Fibroblast of villous mesenchyme (primary cell): ENCODE measurements around the gene MAPRE2. TPM values are rescaled to one million over a fixed set of nuclear protein-coding genes. Genes with fewer than 3 reads are reported as not detected.
"Not testable (repeated sequence)": the region's sequence is repeated elsewhere in the genome, so short reads cannot be mapped to it uniquely, and the experiment has no call there.

Experiments
- DNase-seq: peaks from one replicate; pipeline ENCODE4 v3.0.0-alpha.2; 2010; ENCODE audit warnings: low read depth
- H3K4me3 ChIP-seq: 2 replicates; pipeline ENCODE4 v1.5.1; 2011; ENCODE audit warnings: low read depth, mild to moderate bottlenecking, low read length
- total RNA-seq: library from RNA; depleted of rRNA; stranded (reverse); fragments of >200 nt; gene quantifications from 2 replicates; pipeline ENCODE4 v1.2.3, GENCODE V29; 2012
- TF ChIP-seq, protein P1 (sequence below): IDR thresholded peaks from 2 replicates; pipeline ENCODE4 v1.5.1; 2012; ENCODE audit warnings: low read depth, mild to moderate bottlenecking, low read length; ENCODE audit not compliant: insufficient read depth

Gene MAPRE2
- total RNA-seq, 1 donor: 18.6 TPM

- DNase-seq: no peak
- TF ChIP-seq, protein P1, sequence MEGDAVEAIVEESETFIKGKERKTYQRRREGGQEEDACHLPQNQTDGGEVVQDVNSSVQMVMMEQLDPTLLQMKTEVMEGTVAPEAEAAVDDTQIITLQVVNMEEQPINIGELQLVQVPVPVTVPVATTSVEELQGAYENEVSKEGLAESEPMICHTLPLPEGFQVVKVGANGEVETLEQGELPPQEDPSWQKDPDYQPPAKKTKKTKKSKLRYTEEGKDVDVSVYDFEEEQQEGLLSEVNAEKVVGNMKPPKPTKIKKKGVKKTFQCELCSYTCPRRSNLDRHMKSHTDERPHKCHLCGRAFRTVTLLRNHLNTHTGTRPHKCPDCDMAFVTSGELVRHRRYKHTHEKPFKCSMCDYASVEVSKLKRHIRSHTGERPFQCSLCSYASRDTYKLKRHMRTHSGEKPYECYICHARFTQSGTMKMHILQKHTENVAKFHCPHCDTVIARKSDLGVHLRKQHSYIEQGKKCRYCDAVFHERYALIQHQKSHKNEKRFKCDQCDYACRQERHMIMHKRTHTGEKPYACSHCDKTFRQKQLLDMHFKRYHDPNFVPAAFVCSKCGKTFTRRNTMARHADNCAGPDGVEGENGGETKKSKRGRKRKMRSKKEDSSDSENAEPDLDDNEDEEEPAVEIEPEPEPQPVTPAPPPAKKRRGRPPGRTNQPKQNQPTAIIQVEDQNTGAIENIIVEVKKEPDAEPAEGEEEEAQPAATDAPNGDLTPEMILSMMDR: no peak
- H3K4me3 ChIP-seq: no peak overlapping the region
Observed at GRCh38 chr18:35104391-35105051, 63.3 kb downstream of the MAPRE2 start.

GRCh38 chr18:35106013-35106844 lies 65.0 kb downstream of the MAPRE2 start:
- no peak overlapping the region for H3K4me3 ChIP-seq
- TF ChIP-seq, protein P1: no peak

GRCh38 chr18:35106845-35107148 lies 65.6 kb downstream of the MAPRE2 start:
- TF ChIP-seq, protein P1: no peak
- no peak for DNase-seq
- H3K4me3 ChIP-seq: no peak overlapping the region

More at GRCh38 chr18:35106013-35106844, 65.0 kb downstream of the MAPRE2 start:
- DNase-seq: no peak

- DNase-seq: no peak
- H3K4me3 ChIP-seq: no peak overlapping the region
- TF ChIP-seq, protein P1: no peak
Observed at GRCh38 chr18:35107216-35107615, 66.0 kb downstream of the MAPRE2 start.

DNA sequence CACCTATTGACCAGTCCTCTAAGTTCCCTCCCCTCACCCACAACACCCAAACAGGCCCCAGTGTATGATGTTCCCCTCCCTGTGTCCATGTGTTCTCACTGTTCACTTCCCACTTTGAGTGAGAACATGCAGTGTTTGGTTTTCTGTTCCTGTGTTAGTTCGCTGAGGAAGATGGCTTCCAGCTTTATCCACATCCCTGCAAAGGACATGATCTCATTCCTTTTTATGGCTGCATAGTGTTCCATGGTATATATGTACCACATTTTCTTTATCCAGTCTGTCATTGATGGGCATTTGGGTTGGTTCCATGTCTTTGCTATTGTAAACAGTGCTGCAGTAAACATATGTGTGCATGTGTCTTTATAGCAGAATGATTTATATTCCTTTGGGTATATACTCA lies 66.9 kb downstream of the MAPRE2 start:
- not testable (repeated sequence) for H3K4me3 ChIP-seq, DNase-seq

- DNase-seq: no peak
- H3K4me3 ChIP-seq: no peak overlapping the region
- TF ChIP-seq, protein P1: no peak
Observed at GRCh38 chr18:35110059-35110458, 68.8 kb downstream of the MAPRE2 start.
